Measurements from ENCODE around the gene LAMA4. TPM values are rescaled to one million over a fixed set of nuclear protein-coding genes. Genes with fewer than 3 reads are reported as not detected.

LAMA4 gene
- total RNA-seq, 1 donor from 2014 or later: 1.1 TPM

GRCh38 chr6:112231594-112232060 lies 22.7 kb downstream of the LAMA4 start:
- H3K27me3 Mint-ChIP-seq: no peaks in the 10 kb centered on the region
- H3K36me3 Mint-ChIP-seq (ENCODE audit: insufficient read depth): no peaks in the 10 kb centered on the region
- no peak overlapping the region for H3K27ac Mint-ChIP-seq
- DNase-seq (ENCODE audit: low spot score, unreplicated experiment): no peak
- no peaks in the 10 kb centered on the region for H3K9me3 Mint-ChIP-seq (ENCODE audit: low read depth)
- no peaks in the 10 kb centered on the region for H3K4me1 Mint-ChIP-seq (ENCODE audit: low read depth)
- H3K4me3 Mint-ChIP-seq (ENCODE audit: low read depth): no peak overlapping the region
- TF ChIP-seq CTCF (IDR thresholded peaks at IDR 0.05; ENCODE audit: unreplicated experiment): no peak

GRCh38 chr6:112231164-112231563 lies 23.2 kb downstream of the LAMA4 start:
- no peak for TF ChIP-seq CTCF (IDR thresholded peaks at IDR 0.05; ENCODE audit: unreplicated experiment)
- Mint-ChIP-seq H3K27ac (no peak overlapping the region), H3K4me3 (ENCODE audit: low read depth) (no peak overlapping the region), H3K36me3 (ENCODE audit: insufficient read depth) (no peaks in the 10 kb centered on the region), H3K27me3 (no peaks in the 10 kb centered on the region), H3K4me1 (ENCODE audit: low read depth) (no peaks in the 10 kb centered on the region), H3K9me3 (ENCODE audit: low read depth) (no peaks in the 10 kb centered on the region)
- DNase-seq (ENCODE audit: low spot score, unreplicated experiment): no peak

- TF ChIP-seq CTCF (IDR thresholded peaks at IDR 0.05; ENCODE audit: unreplicated experiment): no peak
- DNase-seq (ENCODE audit: low spot score, unreplicated experiment): no peak
- no peaks in the 10 kb centered on the region for H3K36me3 Mint-ChIP-seq (ENCODE audit: insufficient read depth)
- no peaks in the 10 kb centered on the region for H3K4me1 Mint-ChIP-seq (ENCODE audit: low read depth)
- H3K27ac Mint-ChIP-seq: no peak overlapping the region
- no peaks in the 10 kb centered on the region for H3K9me3 Mint-ChIP-seq (ENCODE audit: low read depth)
- H3K4me3 Mint-ChIP-seq (ENCODE audit: low read depth): no peak overlapping the region
- peaks cover 6% of the 10 kb centered on the region for H3K27me3 Mint-ChIP-seq
These were observed 25.7 kb downstream of the LAMA4 start for GRCh38 chr6:112228480-112229332.

GRCh38 chr6:112227992-112228391 lies 26.4 kb downstream of the LAMA4 start:
- H3K4me1 Mint-ChIP-seq (ENCODE audit: low read depth): no peaks in the 10 kb centered on the region
- no peaks in the 10 kb centered on the region for H3K36me3 Mint-ChIP-seq (ENCODE audit: insufficient read depth)
- peaks cover 6% of the 10 kb centered on the region for H3K27me3 Mint-ChIP-seq
- H3K27ac Mint-ChIP-seq: no peak overlapping the region
- no peak overlapping the region for H3K4me3 Mint-ChIP-seq (ENCODE audit: low read depth)
- no peak for DNase-seq (ENCODE audit: low spot score, unreplicated experiment)
- H3K9me3 Mint-ChIP-seq (ENCODE audit: low read depth): no peaks in the 10 kb centered on the region
- TF ChIP-seq CTCF (IDR thresholded peaks at IDR 0.05; ENCODE audit: unreplicated experiment): no peak

- H3K27ac Mint-ChIP-seq: no peak overlapping the region
- no peaks in the 10 kb centered on the region for H3K36me3 Mint-ChIP-seq (ENCODE audit: insufficient read depth)
- no peaks in the 10 kb centered on the region for H3K4me1 Mint-ChIP-seq (ENCODE audit: low read depth)
- H3K27me3 Mint-ChIP-seq: peaks cover 6% of the 10 kb centered on the region
- H3K4me3 Mint-ChIP-seq (ENCODE audit: low read depth): no peak overlapping the region
- no peak for TF ChIP-seq CTCF (IDR thresholded peaks at IDR 0.05; ENCODE audit: unreplicated experiment)
- H3K9me3 Mint-ChIP-seq (ENCODE audit: low read depth): no peaks in the 10 kb centered on the region
- no peak for DNase-seq (ENCODE audit: low spot score, unreplicated experiment)
These were observed 27.0 kb downstream of the LAMA4 start for GRCh38 chr6:112227411-112227810.

Measured in progenitor cell of endocrine pancreas (in vitro differentiated cells).